ENCODE results near the gene SYT1.

The SYT1 gene

DNA sequence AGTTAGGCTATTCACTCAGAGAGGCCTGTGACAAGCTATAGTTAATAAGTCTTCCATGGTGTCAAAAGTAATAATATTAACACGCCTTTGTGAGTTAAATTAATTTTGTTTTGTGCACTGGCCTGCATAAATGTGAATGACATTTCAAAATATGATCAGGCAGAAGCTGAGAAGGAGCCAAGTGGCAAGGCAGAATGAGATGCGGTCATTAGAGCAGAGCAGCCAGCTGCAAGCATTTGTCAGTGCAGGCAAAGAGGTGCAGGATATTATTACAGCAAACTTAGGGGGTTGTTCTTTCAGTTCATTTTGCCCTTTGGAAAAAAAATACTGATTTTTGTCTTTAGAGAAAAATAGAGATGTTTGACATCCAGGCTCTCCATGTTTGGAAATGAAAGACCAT, 461.6 kb downstream of the SYT1 start:
- TF ChIP-seq, protein P1, sequence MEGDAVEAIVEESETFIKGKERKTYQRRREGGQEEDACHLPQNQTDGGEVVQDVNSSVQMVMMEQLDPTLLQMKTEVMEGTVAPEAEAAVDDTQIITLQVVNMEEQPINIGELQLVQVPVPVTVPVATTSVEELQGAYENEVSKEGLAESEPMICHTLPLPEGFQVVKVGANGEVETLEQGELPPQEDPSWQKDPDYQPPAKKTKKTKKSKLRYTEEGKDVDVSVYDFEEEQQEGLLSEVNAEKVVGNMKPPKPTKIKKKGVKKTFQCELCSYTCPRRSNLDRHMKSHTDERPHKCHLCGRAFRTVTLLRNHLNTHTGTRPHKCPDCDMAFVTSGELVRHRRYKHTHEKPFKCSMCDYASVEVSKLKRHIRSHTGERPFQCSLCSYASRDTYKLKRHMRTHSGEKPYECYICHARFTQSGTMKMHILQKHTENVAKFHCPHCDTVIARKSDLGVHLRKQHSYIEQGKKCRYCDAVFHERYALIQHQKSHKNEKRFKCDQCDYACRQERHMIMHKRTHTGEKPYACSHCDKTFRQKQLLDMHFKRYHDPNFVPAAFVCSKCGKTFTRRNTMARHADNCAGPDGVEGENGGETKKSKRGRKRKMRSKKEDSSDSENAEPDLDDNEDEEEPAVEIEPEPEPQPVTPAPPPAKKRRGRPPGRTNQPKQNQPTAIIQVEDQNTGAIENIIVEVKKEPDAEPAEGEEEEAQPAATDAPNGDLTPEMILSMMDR (IDR thresholded peaks at IDR 0.05; ENCODE audit: low read depth, low read length): no peak
- H3K4me3 ChIP-seq (ENCODE audit: low read depth, low read length): no peak overlapping the region

DNA sequence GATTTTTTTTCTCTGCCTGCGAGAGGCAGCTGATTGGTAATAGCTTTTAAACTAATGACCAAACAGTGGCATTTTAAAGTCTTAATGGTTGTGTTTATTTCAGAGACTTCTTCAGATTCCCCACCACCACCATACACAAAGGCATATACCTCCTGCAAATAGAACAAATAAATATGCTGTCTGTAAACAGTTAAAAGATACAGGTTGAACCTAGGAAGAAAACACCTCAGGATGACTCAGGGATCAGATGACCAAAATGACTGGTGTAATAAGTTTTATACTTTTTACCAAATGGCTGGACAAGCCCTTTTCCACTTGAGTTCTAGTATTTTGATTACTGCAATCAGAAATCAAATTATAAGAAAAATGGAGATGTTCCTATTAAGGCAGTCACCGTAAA, 462.1 kb downstream of the SYT1 start:
- H3K4me3 ChIP-seq (ENCODE audit: low read depth, low read length): no peak overlapping the region
- TF ChIP-seq, protein P1 (IDR thresholded peaks at IDR 0.05; ENCODE audit: low read depth, low read length): no peak

DNA sequence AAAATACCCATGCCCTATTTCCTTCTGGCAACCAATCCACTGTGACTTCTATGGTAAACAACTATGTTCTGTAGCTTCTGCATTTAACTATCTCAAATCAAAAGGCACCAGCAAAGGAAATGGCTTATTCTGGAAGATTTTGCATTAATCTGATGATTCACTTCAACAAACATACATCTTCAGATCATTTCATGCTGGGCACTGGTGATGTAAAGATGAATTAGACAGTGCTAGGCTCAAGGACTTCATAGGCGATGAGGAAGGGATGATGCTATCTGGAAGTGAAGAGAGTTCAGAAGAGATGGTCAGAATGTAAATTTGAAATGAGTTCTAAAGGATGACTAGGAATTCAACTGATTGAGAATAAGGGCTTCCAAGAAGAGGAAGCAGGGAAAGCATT, 462.9 kb downstream of the SYT1 start:
- H3K4me3 ChIP-seq (ENCODE audit: low read depth, low read length): no peak overlapping the region
- TF ChIP-seq, protein P1 (IDR thresholded peaks at IDR 0.05; ENCODE audit: low read depth, low read length): no peak

DNA sequence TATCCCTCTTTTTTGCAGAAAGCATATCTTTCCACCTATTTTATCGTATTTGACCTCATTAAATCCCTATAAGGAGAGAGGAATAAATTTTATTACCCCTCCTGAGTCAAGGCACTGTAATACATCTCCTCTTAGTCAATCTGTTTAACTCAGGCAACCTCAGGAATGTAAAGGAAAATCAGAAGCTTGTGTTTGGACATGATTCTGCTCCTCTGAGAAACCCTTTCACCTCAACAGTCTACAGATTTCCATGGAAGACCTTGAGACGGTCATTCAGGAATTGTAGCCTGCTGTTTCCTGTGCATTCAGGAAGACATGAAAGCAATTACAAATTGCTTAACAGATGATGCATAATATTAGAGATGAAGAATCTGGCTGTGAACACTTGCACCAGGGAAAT, 465.4 kb downstream of the SYT1 start:
- no peak overlapping the region for H3K4me3 ChIP-seq (ENCODE audit: low read depth, low read length)
- TF ChIP-seq, protein P1 (IDR thresholded peaks at IDR 0.05; ENCODE audit: low read depth, low read length): no peak

DNA sequence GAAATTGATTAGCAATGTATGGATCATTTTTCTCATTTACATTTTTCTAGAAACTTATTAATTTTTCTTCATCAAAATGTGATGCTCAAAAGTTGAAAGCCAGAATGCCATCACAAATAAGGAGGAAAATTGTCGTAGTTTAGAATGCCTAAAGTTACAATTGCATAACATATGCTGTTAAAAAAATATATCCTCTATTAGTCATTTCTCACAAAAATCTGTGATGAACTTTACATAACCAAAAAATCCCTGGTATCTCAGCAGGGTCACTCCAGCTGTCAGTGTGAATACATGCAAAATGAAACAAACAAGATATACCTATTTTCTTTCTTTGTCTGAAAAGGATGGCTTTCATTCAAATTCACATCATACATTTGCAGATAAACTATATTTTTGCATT, 467.3 kb downstream of the SYT1 start:
- TF ChIP-seq, protein P1 (IDR thresholded peaks at IDR 0.05; ENCODE audit: low read depth, low read length): no peak

DNA sequence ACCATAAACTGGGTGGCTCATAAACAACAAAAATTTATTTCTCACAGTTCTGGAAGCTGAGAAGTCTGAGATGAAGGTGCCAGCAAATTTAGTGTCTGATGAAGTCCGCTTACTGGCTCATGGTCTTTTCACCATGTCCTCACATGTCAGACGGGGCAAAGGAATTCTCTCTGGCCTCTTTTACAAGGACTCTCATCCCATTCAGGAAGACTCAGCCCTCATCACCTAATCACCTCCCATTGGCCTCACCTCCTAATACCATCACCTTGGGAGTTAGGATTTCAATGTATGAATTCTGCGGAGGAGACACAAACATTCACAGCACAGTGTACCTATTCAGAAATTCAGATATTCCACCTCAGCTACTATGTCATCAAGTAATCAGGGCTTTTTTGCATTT, 468.6 kb downstream of the SYT1 start:
- no peak overlapping the region for H3K4me3 ChIP-seq (ENCODE audit: low read depth, low read length)
- TF ChIP-seq, protein P1 (IDR thresholded peaks at IDR 0.05; ENCODE audit: low read depth, low read length): no peak

More for the DNA sequence above, 467.3 kb downstream of the SYT1 start:
- H3K4me3 ChIP-seq (ENCODE audit: low read depth, low read length): no peak overlapping the region

DNA sequence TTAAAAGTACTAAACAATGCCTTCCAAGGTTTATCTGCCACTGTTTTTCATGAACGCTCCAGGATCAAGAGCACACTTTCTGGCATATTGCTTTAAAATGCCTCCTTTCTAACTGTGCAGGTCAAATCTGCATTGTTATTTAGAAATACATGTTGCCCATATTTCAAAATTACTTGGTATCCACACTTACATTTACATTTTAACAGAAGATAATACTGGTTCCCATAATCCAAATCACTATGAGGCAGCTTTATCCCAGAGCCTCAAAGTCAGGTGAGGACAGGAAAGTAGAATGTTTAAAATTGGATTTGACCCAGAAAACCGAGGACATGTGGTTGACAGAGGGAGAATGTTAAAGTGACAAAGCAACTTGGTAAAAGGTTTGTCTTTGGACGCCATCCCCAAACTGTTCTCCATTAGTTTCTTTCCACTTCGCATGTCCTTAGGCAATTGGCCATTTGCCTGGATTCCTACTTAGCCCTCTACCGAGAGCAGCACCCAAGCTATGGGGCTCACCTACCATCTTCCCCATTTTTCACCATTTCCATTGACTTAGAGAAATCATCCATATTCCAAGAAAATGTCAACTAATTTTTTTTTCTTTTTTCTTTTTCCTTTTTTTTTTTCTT, 473.2 kb downstream of the SYT1 start:
- no peak overlapping the region for H3K4me3 ChIP-seq (ENCODE audit: low read depth, low read length)
- TF ChIP-seq, protein P1 (IDR thresholded peaks at IDR 0.05; ENCODE audit: low read depth, low read length): no peak

Data from WI38 (cell line).